Astrocyte (in vitro differentiated cells and primary cell): ENCODE measurements around the gene LGALS3. TPM values are rescaled to one million over a fixed set of nuclear protein-coding genes. Genes with fewer than 3 reads are reported as not detected.
A peak's percentile ranks its signal among the peaks of the same experiment; 100 is the strongest.

ENCODE experiments used
- DNase-seq: peaks from one replicate; pipeline ENCODE4 v3.0.0-alpha.2; 2010; ENCODE audit warnings: low read depth
- FAIRE-seq: peaks from 2 replicates; lab custom pipeline; 2011; peaks lifted over from hg19 to GRCh38; lab: Jason Lieb, UNC
- H2AFZ ChIP-seq: 2 replicates; pipeline ENCODE4 v1.6.0; 2012; ENCODE audit warnings: low read depth, low read length, inconsistent platforms
- H3K27ac ChIP-seq: 2 replicates; pipeline ENCODE4 v1.5.1; 2011; ENCODE audit warnings: low read depth, low read length, inconsistent platforms
- H3K27me3 ChIP-seq: 2 replicates; pipeline ENCODE4 v1.6.0; 2011; ENCODE audit warnings: low read length, inconsistent platforms; ENCODE audit not compliant: insufficient read depth
- H3K36me3 ChIP-seq: 2 replicates; pipeline ENCODE4 v1.5.1; 2011; ENCODE audit warnings: low read length, inconsistent platforms; ENCODE audit not compliant: insufficient read depth
- H3K4me1 ChIP-seq: 2 replicates; pipeline ENCODE4 v1.5.1; 2011; ENCODE audit warnings: low read length, inconsistent platforms; ENCODE audit not compliant: insufficient read depth
- H3K4me2 ChIP-seq: 2 replicates; pipeline ENCODE4 v1.6.0; 2012; ENCODE audit warnings: low read length, inconsistent platforms
- H3K4me3 ChIP-seq: 2 replicates; pipeline ENCODE4 v1.5.1; 2011; ENCODE audit warnings: low read depth, mild to moderate bottlenecking, low read length, inconsistent platforms; ENCODE audit not compliant: insufficient read depth
- H3K79me2 ChIP-seq: 2 replicates; pipeline ENCODE4 v1.6.0; 2012; ENCODE audit warnings: mild to moderate bottlenecking, low read length, inconsistent platforms; ENCODE audit not compliant: insufficient read depth
- H3K9ac ChIP-seq: 2 replicates; pipeline ENCODE4 v1.6.0; 2012; ENCODE audit warnings: mild to moderate bottlenecking, low read length, inconsistent platforms
- H3K9me3 ChIP-seq: 2 replicates; pipeline ENCODE4 v1.5.1; 2012; ENCODE audit warnings: low read depth, mild to moderate bottlenecking, low read length, inconsistent platforms; ENCODE audit not compliant: insufficient read depth
- H4K20me1 ChIP-seq: 2 replicates; pipeline ENCODE4 v1.6.0; 2012; ENCODE audit warnings: low read length, inconsistent platforms; ENCODE audit not compliant: insufficient read depth
- H3K27ac Mint-ChIP-seq: one replicate; pipeline ENCODE4 v1.8.0; 2021; ENCODE audit warnings: mild to moderate bottlenecking, mixed read lengths; ENCODE audit not compliant: unreplicated experiment
- H3K27me3 Mint-ChIP-seq: one replicate; pipeline ENCODE4 v1.8.0; 2021; ENCODE audit warnings: low read depth, mixed read lengths; ENCODE audit not compliant: unreplicated experiment
- H3K36me3 Mint-ChIP-seq: one replicate; pipeline ENCODE4 v1.8.0; 2021; ENCODE audit warnings: low read depth, mixed read lengths; ENCODE audit not compliant: unreplicated experiment
- H3K4me1 Mint-ChIP-seq: one replicate; pipeline ENCODE4 v1.8.0; 2021; ENCODE audit warnings: low read depth, mixed read lengths; ENCODE audit not compliant: unreplicated experiment
- H3K4me3 Mint-ChIP-seq: one replicate; pipeline ENCODE4 v1.8.0; 2021; ENCODE audit warnings: mild to moderate bottlenecking, moderate library complexity, mixed read lengths; ENCODE audit not compliant: unreplicated experiment
- H3K9me3 Mint-ChIP-seq: one replicate; pipeline ENCODE4 v1.8.0; 2021; ENCODE audit warnings: mild to moderate bottlenecking, mixed read lengths; ENCODE audit not compliant: unreplicated experiment
- EZH2 ChIP-seq: IDR thresholded peaks from 2 replicates; pipeline ENCODE4 v1.6.1; 2012; ENCODE audit warnings: mild to moderate bottlenecking, low read length, inconsistent platforms; ENCODE audit not compliant: insufficient read depth
- total RNA-seq: library from RNA; stranded (reverse); gene quantifications from 2 replicates; pipeline ENCODE4 v1.2.1, GENCODE V29; 2021
- TF ChIP-seq, protein P1 (sequence below): IDR thresholded peaks from 2 replicates; pipeline ENCODE4 v1.5.1; 2011; ENCODE audit warnings: low read depth, mild to moderate bottlenecking, inconsistent platforms, low read length, moderate library complexity; ENCODE audit not compliant: insufficient read depth

The LGALS3 gene
- total RNA-seq, 1 donor from 2014 or later, result 37.4 TPM

DNA sequence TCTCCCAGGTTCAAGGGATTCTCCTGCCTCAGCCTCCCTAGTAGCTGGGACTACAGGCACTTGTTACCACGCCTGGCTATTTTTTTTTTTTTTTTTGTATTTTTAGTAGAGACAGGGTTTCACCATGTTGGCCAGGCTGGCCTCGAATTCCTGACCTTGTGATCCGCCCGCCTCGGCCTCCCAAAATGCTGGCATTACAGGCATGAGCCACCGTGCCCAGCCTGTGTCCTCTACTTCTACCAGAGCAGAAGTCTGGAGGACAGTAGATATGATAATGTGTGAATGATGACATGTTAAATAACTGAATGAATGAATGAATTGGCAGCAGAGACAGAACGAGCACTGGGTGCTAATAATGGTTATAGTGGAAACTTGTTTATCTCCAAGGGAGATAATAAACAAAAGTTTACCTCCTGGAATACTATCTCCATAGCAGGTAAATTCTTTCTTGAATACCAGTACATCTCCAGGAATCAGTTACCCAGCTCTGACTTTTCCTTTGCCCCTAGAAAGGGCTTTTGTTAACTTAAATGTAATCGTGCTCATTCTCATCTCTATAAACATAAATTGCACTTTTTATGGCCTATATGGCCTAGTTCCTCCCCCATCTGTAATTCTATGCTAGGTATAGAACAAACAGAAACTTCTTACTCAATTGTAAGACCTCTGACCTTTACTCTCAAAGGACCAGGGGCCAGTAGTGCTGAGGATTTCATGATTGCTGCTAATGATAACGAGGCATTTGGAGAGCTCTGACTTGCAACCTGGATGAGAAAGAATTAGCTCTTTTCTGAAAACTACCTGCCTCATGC, 7.2 kb upstream of the LGALS3 start:
- no peaks in the 10 kb centered on the region for H3K9me3 Mint-ChIP-seq
- Histone ChIP-seq H3K27ac (no peak overlapping the region), H3K4me1 (peaks cover 27% of the 10 kb centered on the region), H3K79me2 (no peaks in the 10 kb centered on the region), H4K20me1 (no peaks in the 10 kb centered on the region), H3K9ac (peak overlapping the region; percentile 66), H2AFZ (no peak overlapping the region), H3K4me2 (peak overlapping the region; percentile 72), H3K9me3 (no peaks in the 10 kb centered on the region), H3K27me3 (no peaks in the 10 kb centered on the region), H3K36me3 (no peaks in the 10 kb centered on the region), H3K4me3 (no peak overlapping the region)
- DNase-seq (no peak), FAIRE-seq (no peak)
- no peak for TF ChIP-seq EZH2
- TF ChIP-seq, protein P1, sequence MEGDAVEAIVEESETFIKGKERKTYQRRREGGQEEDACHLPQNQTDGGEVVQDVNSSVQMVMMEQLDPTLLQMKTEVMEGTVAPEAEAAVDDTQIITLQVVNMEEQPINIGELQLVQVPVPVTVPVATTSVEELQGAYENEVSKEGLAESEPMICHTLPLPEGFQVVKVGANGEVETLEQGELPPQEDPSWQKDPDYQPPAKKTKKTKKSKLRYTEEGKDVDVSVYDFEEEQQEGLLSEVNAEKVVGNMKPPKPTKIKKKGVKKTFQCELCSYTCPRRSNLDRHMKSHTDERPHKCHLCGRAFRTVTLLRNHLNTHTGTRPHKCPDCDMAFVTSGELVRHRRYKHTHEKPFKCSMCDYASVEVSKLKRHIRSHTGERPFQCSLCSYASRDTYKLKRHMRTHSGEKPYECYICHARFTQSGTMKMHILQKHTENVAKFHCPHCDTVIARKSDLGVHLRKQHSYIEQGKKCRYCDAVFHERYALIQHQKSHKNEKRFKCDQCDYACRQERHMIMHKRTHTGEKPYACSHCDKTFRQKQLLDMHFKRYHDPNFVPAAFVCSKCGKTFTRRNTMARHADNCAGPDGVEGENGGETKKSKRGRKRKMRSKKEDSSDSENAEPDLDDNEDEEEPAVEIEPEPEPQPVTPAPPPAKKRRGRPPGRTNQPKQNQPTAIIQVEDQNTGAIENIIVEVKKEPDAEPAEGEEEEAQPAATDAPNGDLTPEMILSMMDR, result no peak
- H3K27me3 Mint-ChIP-seq, result peaks cover under 1% of the 10 kb centered on the region
- H3K4me1 Mint-ChIP-seq, result peaks cover 37% of the 10 kb centered on the region
- H3K36me3 Mint-ChIP-seq, result no peaks in the 10 kb centered on the region
- peak overlapping the region; percentile 87 for H3K27ac Mint-ChIP-seq
- H3K4me3 Mint-ChIP-seq, result no peak overlapping the region

DNA sequence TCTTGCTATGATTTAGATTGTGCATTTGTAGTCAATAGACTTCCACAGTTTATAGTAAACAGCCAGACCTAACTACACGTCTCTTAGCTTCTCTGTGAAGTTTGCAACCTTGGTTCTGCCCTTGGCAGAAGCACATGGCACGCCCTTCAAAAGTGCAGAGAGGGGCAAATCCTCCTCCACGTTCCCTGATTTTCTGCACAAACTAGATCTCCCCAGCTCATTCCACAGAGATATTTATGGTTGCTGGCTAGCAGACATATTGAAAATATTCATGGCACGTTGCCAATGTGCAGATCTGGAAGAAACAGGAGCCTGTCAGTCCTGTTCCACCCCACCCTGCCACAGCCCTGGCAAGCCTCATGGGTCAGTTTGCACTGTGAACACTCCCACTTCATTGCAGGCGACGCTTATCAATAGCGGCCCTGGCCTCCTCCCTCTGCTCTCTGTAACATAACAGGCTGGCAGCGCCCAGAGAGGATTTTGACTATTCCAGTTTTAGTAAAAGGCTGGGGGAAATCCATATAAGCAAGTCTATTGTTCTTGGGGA, 6.5 kb upstream of the LGALS3 start:
- no peaks in the 10 kb centered on the region for H3K36me3 Mint-ChIP-seq
- no peak for FAIRE-seq
- Histone ChIP-seq H3K36me3 (no peaks in the 10 kb centered on the region), H3K79me2 (no peaks in the 10 kb centered on the region), H2AFZ (no peak overlapping the region), H3K27me3 (no peaks in the 10 kb centered on the region), H3K9ac (peak overlapping the region; percentile 66), H3K4me1 (peaks cover 28% of the 10 kb centered on the region), H3K27ac (peak overlapping the region; percentile 76), H4K20me1 (no peaks in the 10 kb centered on the region), H3K4me3 (no peak overlapping the region), H3K9me3 (no peaks in the 10 kb centered on the region), H3K4me2 (peak overlapping the region; percentile 72)
- H3K4me3 Mint-ChIP-seq, result peak overlapping the region; percentile 40
- peaks cover 44% of the 10 kb centered on the region for H3K4me1 Mint-ChIP-seq
- TF ChIP-seq EZH2, result no peak
- TF ChIP-seq, protein P1, result no peak
- H3K9me3 Mint-ChIP-seq, result no peaks in the 10 kb centered on the region
- peaks cover 2% of the 10 kb centered on the region for H3K27me3 Mint-ChIP-seq
- peak; percentile 10 for DNase-seq
- H3K27ac Mint-ChIP-seq, result peak overlapping the region; percentile 87
